BLaER1 (cell line): ENCODE results near the gene MAPKAPK3.

Source experiments
- H3K27ac ChIP-seq: shearing (Covaris generic); formaldehyde crosslinking; 2 replicates; pipeline ENCODE4 v1.8.1; 2022
- H3K27me3 ChIP-seq: shearing (Covaris generic); formaldehyde crosslinking; 2 replicates; pipeline ENCODE4 v1.8.1; 2022
- H3K36me3 ChIP-seq: shearing (Covaris generic); formaldehyde crosslinking; 2 replicates; pipeline ENCODE4 v1.8.1; 2022
- H3K4me1 ChIP-seq: shearing (Covaris generic); formaldehyde crosslinking; 2 replicates; pipeline ENCODE4 v1.8.1; 2022
- H3K4me2 ChIP-seq: shearing (Covaris generic); formaldehyde crosslinking; 2 replicates; pipeline ENCODE4 v1.8.1; 2022
- H3K4me3 ChIP-seq: shearing (Covaris generic); formaldehyde crosslinking; 2 replicates; pipeline ENCODE4 v1.8.1; 2022
- H3K9ac ChIP-seq: shearing (Covaris generic); formaldehyde crosslinking; 2 replicates; pipeline ENCODE4 v1.8.1; 2022
- H3K9me3 ChIP-seq: shearing (Covaris generic); formaldehyde crosslinking; 2 replicates; pipeline ENCODE4 v1.8.1; 2022
- H4K20me1 ChIP-seq: shearing (Covaris generic); formaldehyde crosslinking; 2 replicates; pipeline ENCODE4 v1.8.1; 2022
- Cebpa-rat ChIP-seq: shearing (Covaris generic); IDR thresholded peaks from 2 replicates; pipeline ENCODE4 v1.8.1; 2022

Gene MAPKAPK3

DNA sequence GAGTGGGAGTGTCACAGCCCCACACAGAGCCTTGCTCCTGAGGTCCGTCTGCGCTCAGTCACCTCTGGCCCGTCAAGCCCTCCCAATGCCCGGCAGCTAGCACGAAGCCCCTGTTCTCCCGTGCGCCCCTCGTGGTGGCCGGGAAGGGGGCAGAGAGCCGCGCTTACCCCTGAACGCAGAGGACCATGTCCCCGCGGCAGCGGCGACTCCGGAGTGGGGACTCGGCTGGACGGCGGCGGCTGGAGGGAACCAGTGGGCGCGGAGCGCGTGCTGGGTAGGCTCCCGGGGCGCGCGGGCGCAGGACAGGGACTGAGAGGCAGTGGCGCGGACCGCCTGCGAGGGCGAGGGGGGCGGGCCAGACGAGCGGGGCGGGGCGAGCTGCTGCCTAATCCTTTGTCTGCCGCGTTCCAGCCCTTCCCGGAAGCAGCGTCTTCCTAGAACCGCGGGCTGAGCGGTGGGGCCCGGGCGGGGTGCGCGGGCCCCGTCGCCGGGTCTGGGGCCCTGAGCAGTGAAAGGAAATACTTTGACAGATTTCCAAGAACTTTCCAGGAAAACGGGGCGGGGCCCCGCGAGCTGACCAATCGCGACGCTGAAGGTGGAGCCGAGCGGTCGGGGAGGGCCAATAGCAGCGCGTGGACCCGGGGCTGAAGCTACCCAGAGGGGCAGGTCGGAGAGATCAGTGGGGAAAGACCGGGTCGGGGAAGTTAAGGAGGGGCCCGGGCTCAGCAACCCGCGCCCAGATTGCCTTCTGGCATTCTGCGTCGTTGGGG is 5.3 kb upstream of the MAPKAPK3 start, which contains the start of gene CISH:
TSS of gene CISH (minus strand) at position 311 of the 770 bp plus-strand sequence. CDS start at position 187, 124 bp downstream.
- peak within 1 kb of the TSS; percentile 100 for H3K4me2 ChIP-seq
- no peaks in the 10 kb centered on the region for H3K9me3 ChIP-seq
- H4K20me1 ChIP-seq = peaks cover 17% of the 10 kb centered on the region; the same call in 1 of the 2 replicates
- H3K4me3 ChIP-seq = peak within 1 kb of the TSS; percentile 76
- peaks cover 21% of the 10 kb centered on the region for H3K36me3 ChIP-seq
- H3K4me1 ChIP-seq = peaks cover 54% of the 10 kb centered on the region
- peak within 1 kb of the TSS; percentile 83 for H3K27ac ChIP-seq
- no peak for TF ChIP-seq Cebpa-rat
- H3K27me3 ChIP-seq = no peaks in the 10 kb centered on the region
- H3K9ac ChIP-seq = peak within 1 kb of the TSS; percentile 86

DNA sequence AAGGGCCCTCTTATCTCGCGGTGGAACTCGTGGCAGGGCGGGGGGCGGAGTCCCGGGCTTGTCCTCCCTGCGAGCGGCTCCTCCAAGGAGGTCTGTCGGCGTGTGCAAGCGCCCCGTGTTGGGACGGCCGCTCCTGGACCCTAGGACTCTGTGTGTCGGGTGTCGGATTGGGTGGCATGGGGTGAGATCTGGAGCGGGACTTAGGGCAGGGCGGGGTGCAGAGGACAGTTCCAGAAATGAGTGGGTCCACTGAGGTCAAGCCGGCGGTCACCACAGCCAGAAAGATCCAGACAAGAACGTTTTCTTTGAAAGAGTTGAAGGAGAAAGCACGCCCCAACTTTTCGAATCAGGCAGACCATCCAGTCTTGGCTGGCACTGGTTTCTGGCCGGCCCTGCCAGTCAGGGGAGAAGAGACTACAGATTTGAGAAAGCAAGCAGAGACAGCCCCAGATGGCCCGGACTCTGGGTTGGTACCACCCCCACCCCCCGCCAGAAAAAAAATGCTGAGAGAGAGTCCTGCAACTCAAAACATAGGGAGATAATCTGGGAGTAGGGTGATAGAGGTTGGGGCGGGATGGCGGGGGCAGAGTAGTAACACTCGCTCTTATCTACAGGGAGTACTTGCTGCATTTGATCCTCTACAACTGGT is 4.6 kb upstream of the MAPKAPK3 start:
- 0 out of 2 replicates have a peak overlapping the region, but pooled peaks have one; percentile 9 for H3K27ac ChIP-seq
- H3K27me3 ChIP-seq = no peaks in the 10 kb centered on the region

DNA sequence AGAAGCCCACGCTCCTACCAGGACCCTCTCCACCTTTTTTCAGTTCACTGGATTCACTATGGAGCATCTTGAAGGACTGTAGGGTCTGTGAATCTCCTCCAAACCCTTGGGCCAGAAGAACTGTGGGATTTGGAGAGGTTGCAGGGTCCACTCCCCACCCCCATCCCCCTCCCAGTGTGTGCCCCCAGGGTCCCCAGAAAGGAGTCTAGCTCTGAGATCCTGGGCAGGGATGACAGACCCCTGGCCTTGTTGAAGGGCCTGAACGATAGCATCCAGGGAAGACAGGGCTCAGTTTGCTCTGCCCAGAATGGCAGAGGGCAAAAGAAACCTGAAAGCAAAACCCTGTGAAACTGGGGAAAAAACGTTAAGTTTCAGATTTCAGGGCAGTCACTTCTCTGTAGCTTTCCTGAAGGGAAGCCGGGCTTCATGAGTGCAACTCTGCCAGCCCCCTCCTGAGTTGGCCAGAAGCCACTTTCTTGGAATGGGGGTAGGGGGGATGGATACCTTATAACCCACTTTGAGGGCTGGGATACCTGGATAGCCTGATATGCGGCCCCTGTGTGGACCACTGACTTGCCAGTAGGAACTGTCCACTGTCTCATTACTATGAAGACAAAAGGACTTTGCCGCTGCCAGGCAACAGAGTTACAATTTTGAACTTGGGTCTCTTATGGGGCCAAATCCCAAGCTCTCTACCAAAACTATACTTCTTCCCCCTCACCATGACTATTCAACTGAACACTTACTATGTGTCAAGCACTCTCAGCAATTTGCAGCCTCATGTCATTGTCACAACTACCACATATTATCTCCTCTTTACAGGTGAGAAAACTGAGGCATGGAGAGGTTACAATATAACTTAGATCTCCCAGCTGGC is 3.7 kb upstream of the MAPKAPK3 start:
- no peaks in the 10 kb centered on the region for H3K27me3 ChIP-seq
- H3K4me3 ChIP-seq = no peak overlapping the region
- TF ChIP-seq Cebpa-rat = no peak
- H3K27ac ChIP-seq = no peak overlapping the region
- H3K9me3 ChIP-seq = no peaks in the 10 kb centered on the region
- no peak overlapping the region for H3K9ac ChIP-seq
- peaks cover 60% of the 10 kb centered on the region for H3K4me1 ChIP-seq
- H3K4me2 ChIP-seq = no peak overlapping the region
- H3K36me3 ChIP-seq = peaks cover 5% of the 10 kb centered on the region
- H4K20me1 ChIP-seq = peaks cover 17% of the 10 kb centered on the region; the same call in 1 of the 2 replicates

More for the DNA sequence above, 4.6 kb upstream of the MAPKAPK3 start:
- Histone ChIP-seq H3K9ac (peak overlapping the region; percentile 86), H3K4me3 (peak overlapping the region; percentile 76), H3K4me1 (peaks cover 51% of the 10 kb centered on the region), H3K36me3 (peaks cover 14% of the 10 kb centered on the region), H3K9me3 (no peaks in the 10 kb centered on the region), H4K20me1 (peaks cover 17% of the 10 kb centered on the region; the same call in 1 of the 2 replicates), H3K4me2 (peak overlapping the region; percentile 100)
- no peak for TF ChIP-seq Cebpa-rat

DNA sequence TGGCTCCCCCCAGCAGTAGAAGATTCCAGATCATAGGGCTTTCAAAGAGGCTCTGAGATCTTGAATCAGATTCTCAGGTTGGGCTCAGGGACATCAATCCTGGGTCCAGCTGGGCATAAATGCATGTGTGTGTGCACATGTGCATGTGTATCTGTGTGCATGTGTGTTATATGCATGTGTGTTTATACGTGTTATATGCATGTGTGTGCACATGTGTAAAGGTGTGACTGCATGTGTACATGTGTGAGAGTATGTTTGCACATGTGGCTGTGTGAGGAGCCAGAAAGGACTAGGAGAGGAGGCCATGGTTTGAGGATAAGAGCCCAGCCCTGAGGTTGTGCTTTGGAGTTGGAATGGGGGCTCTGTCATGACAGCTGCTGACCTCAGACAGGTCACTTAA is 1.8 kb upstream of the MAPKAPK3 start:
- Histone ChIP-seq H3K4me3 (no peak overlapping the region; the same call in 1 of the 2 replicates), H3K4me2 (peak overlapping the region; percentile 98), H3K4me1 (peaks cover 64% of the 10 kb centered on the region), H3K9me3 (no peaks in the 10 kb centered on the region), H3K9ac (peak overlapping the region; percentile 67; the same call in 1 of the 2 replicates), H3K36me3 (0 out of 2 replicates have a peak, but pooled peaks cover 4% of the 10 kb centered on the region), H4K20me1 (peaks cover 8% of the 10 kb centered on the region; the same call in 1 of the 2 replicates), H3K27ac (no peak overlapping the region), H3K27me3 (no peaks in the 10 kb centered on the region)
- TF ChIP-seq Cebpa-rat = no peak

DNA sequence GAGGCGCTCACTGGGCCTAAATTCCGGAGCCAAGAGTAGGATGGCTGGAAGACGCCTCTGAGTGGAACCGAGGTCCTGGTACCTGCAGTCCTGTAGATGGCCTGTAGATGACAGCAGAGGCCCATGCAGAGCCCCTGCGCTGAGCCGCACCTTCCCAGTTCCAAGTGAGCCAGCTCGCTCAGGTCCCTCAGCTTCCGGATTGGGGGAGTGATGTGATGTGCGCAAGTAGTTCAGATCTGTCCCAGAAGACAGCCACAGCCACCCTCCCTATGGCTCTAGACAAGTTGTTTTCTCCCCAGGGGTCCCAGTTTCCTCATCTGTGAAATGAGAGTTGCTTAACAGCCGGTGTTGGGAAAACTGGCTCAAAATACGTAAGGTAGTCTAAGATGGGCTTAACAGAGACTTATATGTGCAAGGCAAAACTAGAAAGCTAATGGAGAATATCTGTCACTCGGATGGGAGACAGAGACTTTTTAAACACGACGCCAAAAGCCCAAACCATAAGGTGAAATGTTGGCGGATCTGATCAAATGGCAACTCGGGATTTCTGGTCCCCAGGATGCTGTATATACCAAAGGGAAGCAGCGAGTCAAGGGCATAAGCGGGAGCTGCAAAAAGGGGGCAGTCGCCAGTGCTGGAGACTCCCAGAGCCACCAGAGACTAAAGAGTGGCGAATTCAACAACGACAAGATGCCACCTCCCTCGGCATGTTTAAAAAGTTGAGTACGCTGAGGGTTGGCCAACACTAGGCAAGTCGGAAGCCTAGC is 765 bp upstream of the MAPKAPK3 start:
- Histone ChIP-seq H4K20me1 (peaks cover 8% of the 10 kb centered on the region; the same call in 1 of the 2 replicates), H3K9ac (peak overlapping the region; percentile 67; the same call in 1 of the 2 replicates), H3K27ac (peak overlapping the region; percentile 46; the same call in 1 of the 2 replicates), H3K36me3 (0 out of 2 replicates have a peak, but pooled peaks cover 7% of the 10 kb centered on the region), H3K4me1 (peaks cover 64% of the 10 kb centered on the region), H3K27me3 (no peaks in the 10 kb centered on the region), H3K4me2 (peak overlapping the region; percentile 98), H3K4me3 (peak overlapping the region; percentile 94), H3K9me3 (no peaks in the 10 kb centered on the region)
- TF ChIP-seq Cebpa-rat = no peak

DNA sequence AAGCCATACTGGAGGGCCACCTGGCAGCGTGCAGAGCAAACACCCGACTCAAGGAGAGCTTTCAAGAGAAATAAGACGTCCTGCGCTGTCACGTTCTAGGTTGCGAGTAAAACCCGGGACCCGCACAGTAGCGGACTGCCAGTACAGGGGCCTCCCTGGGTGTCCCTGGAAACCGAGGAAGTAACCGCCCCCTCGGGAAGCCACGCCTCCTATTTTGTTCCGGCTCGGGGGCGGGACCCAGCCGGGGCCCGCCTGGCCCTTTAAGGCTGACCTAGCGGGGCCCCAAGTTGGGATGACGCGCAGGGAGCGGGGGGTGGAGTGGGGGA is 218 bp upstream of the MAPKAPK3 start:
- H3K4me3 ChIP-seq = peak overlapping the region; percentile 94
- no peaks in the 10 kb centered on the region for H3K27me3 ChIP-seq
- TF ChIP-seq Cebpa-rat = no peak
- H3K36me3 ChIP-seq = 0 out of 2 replicates have a peak, but pooled peaks cover 8% of the 10 kb centered on the region
- peak overlapping the region; percentile 46; the same call in 1 of the 2 replicates for H3K27ac ChIP-seq
- peaks cover 9% of the 10 kb centered on the region for H4K20me1 ChIP-seq
- peak overlapping the region; percentile 56; the same call in 1 of the 2 replicates for H3K9ac ChIP-seq
- peaks cover 62% of the 10 kb centered on the region for H3K4me1 ChIP-seq
- H3K9me3 ChIP-seq = no peaks in the 10 kb centered on the region
- peak overlapping the region; percentile 98 for H3K4me2 ChIP-seq

DNA sequence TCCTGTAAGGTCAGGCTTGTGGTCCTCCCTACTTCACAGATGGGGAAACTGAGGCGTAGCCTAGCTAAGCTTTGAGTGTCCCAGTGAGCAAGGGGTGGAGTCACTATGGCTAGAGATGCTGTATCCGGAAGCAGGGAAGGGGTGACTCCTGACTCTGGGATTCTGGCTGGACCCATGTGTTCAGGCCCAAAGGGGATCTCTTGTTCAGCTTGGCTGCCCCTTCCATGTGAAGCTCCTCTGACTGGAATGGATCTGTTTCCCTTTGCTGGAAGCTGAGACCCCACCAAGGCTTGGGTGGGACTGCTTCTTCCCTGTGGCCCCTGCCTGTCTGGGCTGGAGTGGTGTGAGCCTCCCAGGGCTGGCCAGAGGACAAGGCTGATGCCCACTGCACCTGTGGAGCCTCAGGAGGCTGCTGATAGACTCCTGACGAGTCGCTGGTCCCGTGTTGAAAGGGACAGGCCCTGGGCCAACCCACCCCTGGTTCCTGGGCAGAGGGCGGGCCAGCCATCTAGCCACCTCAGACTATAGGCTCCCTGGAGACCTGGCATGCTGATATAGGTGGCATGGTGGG is 1.0 kb downstream of the MAPKAPK3 start:
- Histone ChIP-seq H3K27ac (peak overlapping the region; percentile 93), H3K9ac (peak overlapping the region; percentile 91), H3K4me2 (peak overlapping the region; percentile 98), H3K4me3 (peak overlapping the region; percentile 94), H3K9me3 (no peaks in the 10 kb centered on the region), H4K20me1 (peaks cover 22% of the 10 kb centered on the region), H3K4me1 (peaks cover 58% of the 10 kb centered on the region), H3K36me3 (peaks cover 21% of the 10 kb centered on the region), H3K27me3 (no peaks in the 10 kb centered on the region)
- TF ChIP-seq Cebpa-rat = no peak

DNA sequence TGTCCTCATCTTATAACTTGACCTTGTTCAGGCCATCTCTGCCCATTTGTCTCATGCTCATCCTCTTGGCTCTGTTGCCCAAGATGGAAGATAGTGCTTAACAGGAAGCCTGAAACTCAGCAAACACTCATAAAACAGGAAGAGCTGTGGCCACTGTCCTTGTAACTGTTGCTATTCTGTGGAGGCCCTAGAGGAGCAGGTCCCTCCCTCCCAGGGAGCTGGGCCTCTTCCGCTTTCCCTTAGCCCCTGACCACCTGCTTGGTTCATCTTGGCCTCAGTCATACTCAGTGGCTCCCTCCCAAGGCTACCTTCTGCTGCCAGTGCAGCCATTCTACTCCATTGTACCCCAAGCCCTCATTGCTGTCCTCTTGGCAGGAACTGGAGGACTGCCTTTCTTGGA is 3.5 kb downstream of the MAPKAPK3 start:
- Histone ChIP-seq H3K9ac (no peak overlapping the region), H3K4me1 (peaks cover 77% of the 10 kb centered on the region), H4K20me1 (peaks cover 46% of the 10 kb centered on the region), H3K9me3 (no peaks in the 10 kb centered on the region), H3K4me2 (peak overlapping the region; percentile 71), H3K27ac (peak overlapping the region; percentile 54), H3K4me3 (no peak overlapping the region), H3K36me3 (peaks cover 26% of the 10 kb centered on the region), H3K27me3 (no peaks in the 10 kb centered on the region)
- TF ChIP-seq Cebpa-rat = no peak
